HL-60 (cell line): ENCODE results near the gene STON2.

Experiments
- DNase-seq, 2 experiments: peaks; one replicate each; pipeline ENCODE4 v3.0.0-alpha.2; 2010 to 2020; ENCODE audit warnings: low read depth in 1 of 2, low spot score in 1 of 2
- H3K27ac ChIP-seq: fragments of 250-450 bp; sonication (Bioruptor Pico); replicated peaks from 2 replicates; pipeline ENCODE4 v1.5.1; 2020; ENCODE audit warnings: mild to moderate bottlenecking, moderate library complexity
- H3K27me3 ChIP-seq: fragments of 250-450 bp; sonication (Bioruptor Pico); 2 replicates; pipeline ENCODE4 v1.5.1; 2021; ENCODE audit warnings: mild to moderate bottlenecking, moderate library complexity; ENCODE audit not compliant: insufficient read depth, poor library complexity, severe bottlenecking
- H3K4me3 ChIP-seq: replicated peaks from 2 replicates; pipeline ENCODE4 v1.5.1; 2011; ENCODE audit warnings: mild to moderate bottlenecking, control low read depth, low read length; ENCODE audit not compliant: insufficient read depth
- GABPA ChIP-seq: IDR thresholded peaks from 2 replicates; pipeline ENCODE4 v1.6.1; 2012; ENCODE audit warnings: low read depth
- POLR2AphosphoS5 ChIP-seq: IDR thresholded peaks from 2 replicates; pipeline ENCODE4 v1.6.1; 2012; ENCODE audit warnings: low read depth
- SPI1 ChIP-seq: IDR thresholded peaks from 2 replicates; pipeline ENCODE4 v1.6.1; 2012; ENCODE audit warnings: low read depth, mild to moderate bottlenecking, borderline replicate concordance
- TF ChIP-seq, protein P1 (sequence below): IDR thresholded peaks from one replicate; pipeline ENCODE4 v1.5.1; 2011; ENCODE audit warnings: low read length, control low read depth, inconsistent platforms; ENCODE audit not compliant: insufficient read depth
- TF ChIP-seq, protein P2 (sequence below): IDR thresholded peaks from 2 replicates; pipeline ENCODE4 v1.6.1; 2012; ENCODE audit warnings: low read depth; ENCODE audit not compliant: insufficient replicate concordance

The STON2 gene

DNA sequence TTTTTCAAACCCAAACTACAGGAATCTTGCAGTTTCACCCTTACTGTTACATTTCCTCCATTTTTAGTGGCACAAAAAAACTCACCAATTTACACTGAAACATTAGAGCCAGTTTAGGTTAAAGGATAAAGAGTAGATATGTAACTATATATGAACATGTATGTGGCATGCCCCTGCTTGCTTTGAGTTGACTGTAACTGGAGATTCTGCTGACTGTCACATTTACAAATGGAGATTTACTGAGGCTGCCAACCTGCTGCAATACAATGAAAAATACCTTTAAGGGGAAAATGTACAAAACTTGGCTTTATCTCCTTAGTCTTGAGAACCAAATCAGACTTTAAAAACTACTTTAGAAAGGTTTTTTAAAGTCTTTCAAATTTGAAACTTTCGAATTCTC lies 28.3 kb downstream of the STON2 start:
- Histone ChIP-seq H3K27me3 (no peaks in the 10 kb centered on the region), H3K27ac (no peak overlapping the region), H3K4me3 (no peak overlapping the region)
- DNase-seq = no peak
- TF ChIP-seq, protein P1, sequence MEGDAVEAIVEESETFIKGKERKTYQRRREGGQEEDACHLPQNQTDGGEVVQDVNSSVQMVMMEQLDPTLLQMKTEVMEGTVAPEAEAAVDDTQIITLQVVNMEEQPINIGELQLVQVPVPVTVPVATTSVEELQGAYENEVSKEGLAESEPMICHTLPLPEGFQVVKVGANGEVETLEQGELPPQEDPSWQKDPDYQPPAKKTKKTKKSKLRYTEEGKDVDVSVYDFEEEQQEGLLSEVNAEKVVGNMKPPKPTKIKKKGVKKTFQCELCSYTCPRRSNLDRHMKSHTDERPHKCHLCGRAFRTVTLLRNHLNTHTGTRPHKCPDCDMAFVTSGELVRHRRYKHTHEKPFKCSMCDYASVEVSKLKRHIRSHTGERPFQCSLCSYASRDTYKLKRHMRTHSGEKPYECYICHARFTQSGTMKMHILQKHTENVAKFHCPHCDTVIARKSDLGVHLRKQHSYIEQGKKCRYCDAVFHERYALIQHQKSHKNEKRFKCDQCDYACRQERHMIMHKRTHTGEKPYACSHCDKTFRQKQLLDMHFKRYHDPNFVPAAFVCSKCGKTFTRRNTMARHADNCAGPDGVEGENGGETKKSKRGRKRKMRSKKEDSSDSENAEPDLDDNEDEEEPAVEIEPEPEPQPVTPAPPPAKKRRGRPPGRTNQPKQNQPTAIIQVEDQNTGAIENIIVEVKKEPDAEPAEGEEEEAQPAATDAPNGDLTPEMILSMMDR = no peak
- TF ChIP-seq SPI1 = no peak
- TF ChIP-seq POLR2AphosphoS5 = no peak
- TF ChIP-seq, protein P2, sequence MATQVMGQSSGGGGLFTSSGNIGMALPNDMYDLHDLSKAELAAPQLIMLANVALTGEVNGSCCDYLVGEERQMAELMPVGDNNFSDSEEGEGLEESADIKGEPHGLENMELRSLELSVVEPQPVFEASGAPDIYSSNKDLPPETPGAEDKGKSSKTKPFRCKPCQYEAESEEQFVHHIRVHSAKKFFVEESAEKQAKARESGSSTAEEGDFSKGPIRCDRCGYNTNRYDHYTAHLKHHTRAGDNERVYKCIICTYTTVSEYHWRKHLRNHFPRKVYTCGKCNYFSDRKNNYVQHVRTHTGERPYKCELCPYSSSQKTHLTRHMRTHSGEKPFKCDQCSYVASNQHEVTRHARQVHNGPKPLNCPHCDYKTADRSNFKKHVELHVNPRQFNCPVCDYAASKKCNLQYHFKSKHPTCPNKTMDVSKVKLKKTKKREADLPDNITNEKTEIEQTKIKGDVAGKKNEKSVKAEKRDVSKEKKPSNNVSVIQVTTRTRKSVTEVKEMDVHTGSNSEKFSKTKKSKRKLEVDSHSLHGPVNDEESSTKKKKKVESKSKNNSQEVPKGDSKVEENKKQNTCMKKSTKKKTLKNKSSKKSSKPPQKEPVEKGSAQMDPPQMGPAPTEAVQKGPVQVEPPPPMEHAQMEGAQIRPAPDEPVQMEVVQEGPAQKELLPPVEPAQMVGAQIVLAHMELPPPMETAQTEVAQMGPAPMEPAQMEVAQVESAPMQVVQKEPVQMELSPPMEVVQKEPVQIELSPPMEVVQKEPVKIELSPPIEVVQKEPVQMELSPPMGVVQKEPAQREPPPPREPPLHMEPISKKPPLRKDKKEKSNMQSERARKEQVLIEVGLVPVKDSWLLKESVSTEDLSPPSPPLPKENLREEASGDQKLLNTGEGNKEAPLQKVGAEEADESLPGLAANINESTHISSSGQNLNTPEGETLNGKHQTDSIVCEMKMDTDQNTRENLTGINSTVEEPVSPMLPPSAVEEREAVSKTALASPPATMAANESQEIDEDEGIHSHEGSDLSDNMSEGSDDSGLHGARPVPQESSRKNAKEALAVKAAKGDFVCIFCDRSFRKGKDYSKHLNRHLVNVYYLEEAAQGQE = no peak
- TF ChIP-seq GABPA = no peak

DNA sequence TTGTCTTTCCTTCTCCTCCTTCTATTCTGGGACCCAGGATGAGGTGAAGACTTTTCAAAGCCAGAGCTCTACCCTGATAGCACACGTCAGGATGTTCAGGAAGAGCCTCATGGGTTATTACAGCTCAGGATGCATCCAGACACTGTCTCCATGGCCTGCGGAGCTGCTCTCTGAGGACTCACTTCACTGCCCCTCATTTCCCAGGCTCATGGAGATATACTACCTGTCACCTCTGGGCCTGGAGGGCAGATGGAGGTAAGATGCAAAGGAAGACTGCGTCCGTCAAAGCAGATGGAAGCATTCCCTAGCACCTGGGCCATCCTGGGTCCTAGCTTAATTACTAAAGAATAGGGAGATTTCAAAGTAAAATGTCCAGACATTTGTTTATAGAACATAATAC lies 32.6 kb downstream of the STON2 start:
- TF ChIP-seq POLR2AphosphoS5 (no peak), GABPA (no peak), SPI1 (no peak)
- TF ChIP-seq, protein P2 = no peak
- TF ChIP-seq, protein P1 = no peak
- no peak overlapping the region for H3K4me3 ChIP-seq
- no peak overlapping the region for H3K27ac ChIP-seq
- no peaks in the 10 kb centered on the region for H3K27me3 ChIP-seq
- DNase-seq = no peak

DNA sequence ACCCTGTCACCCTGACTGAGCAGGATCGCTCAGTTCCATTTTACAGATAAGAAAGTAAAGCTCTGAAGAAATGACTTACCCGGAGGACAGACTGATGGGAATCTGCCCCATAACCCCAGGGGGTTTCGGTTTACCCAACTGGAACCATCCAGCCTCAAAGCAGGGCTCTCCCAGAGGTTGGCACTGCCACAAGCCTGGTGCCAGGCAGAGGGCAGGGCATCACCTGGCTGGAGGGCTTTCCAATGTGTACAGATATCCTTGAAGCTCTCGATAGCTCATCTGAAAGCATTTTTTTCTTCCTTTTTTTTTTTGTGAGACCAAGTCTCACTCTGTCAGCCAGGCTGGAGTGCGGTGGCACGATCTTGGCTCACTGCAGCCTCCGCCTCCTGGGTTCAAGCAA lies 33.2 kb downstream of the STON2 start:
- no peak for TF ChIP-seq SPI1
- no peak for TF ChIP-seq GABPA
- TF ChIP-seq, protein P2 = no peak
- TF ChIP-seq, protein P1 = no peak
- TF ChIP-seq POLR2AphosphoS5 = no peak
- Histone ChIP-seq H3K27me3 (no peaks in the 10 kb centered on the region), H3K27ac (no peak overlapping the region), H3K4me3 (no peak overlapping the region)
- no peak for DNase-seq
